H9 (cell line): ENCODE results near the gene TACC2. TPM values are rescaled to one million over a fixed set of nuclear protein-coding genes. Genes with fewer than 3 reads are reported as not detected.

ENCODE experiments used
- DNase-seq: peaks from one replicate; pipeline ENCODE4 v3.0.0-alpha.2; 2017
- H2AFZ ChIP-seq: one replicate; pipeline ENCODE4 v1.6.1; 2013; ENCODE audit warnings: mild to moderate bottlenecking, low read length, control low read depth, moderate library complexity
- H2AK5ac ChIP-seq: 2 replicates; pipeline ENCODE4 v1.6.1; 2013; ENCODE audit warnings: low read length, control low read depth, mixed read lengths; ENCODE audit not compliant: insufficient read length
- H2BK120ac ChIP-seq: one replicate; pipeline ENCODE4 v1.6.1; 2013; ENCODE audit warnings: low read depth, mild to moderate bottlenecking, low read length, control low read depth, inconsistent platforms; ENCODE audit not compliant: poor library complexity, severe bottlenecking
- H2BK12ac ChIP-seq: 2 replicates; pipeline ENCODE4 v1.6.1; 2013; ENCODE audit warnings: low read length, control low read depth, mixed read lengths, low read depth; ENCODE audit not compliant: insufficient read length
- H2BK15ac ChIP-seq: 2 replicates; pipeline ENCODE4 v1.6.1; 2013; ENCODE audit warnings: low read depth, low read length, control low read depth
- H2BK20ac ChIP-seq: one replicate; pipeline ENCODE4 v1.6.1; 2013; ENCODE audit warnings: low read depth, mild to moderate bottlenecking, low read length, control low read depth, inconsistent platforms; ENCODE audit not compliant: poor library complexity, severe bottlenecking
- H2BK5ac ChIP-seq: 2 replicates; pipeline ENCODE4 v1.6.1; 2013; ENCODE audit warnings: low read length, control low read depth, mixed read lengths; ENCODE audit not compliant: insufficient read length
- H3K14ac ChIP-seq: 2 replicates; pipeline ENCODE4 v1.6.1; 2013; ENCODE audit warnings: low read length, control low read depth; ENCODE audit not compliant: insufficient read depth
- H3K18ac ChIP-seq: 2 replicates; pipeline ENCODE4 v1.6.1; 2013; ENCODE audit warnings: low read depth, mild to moderate bottlenecking, mixed read lengths, low read length, control low read depth; ENCODE audit not compliant: insufficient read length
- H3K23ac ChIP-seq: 2 replicates; pipeline ENCODE4 v1.6.1; 2013; ENCODE audit warnings: low read length, control low read depth, mixed read lengths, low read depth; ENCODE audit not compliant: insufficient read length
- H3K23me2 ChIP-seq: 2 replicates; pipeline ENCODE4 v1.6.1; 2013; ENCODE audit warnings: low read depth, mild to moderate bottlenecking, mixed read lengths, low read length, control low read depth; ENCODE audit not compliant: insufficient read length, poor library complexity, severe bottlenecking
- H3K27ac ChIP-seq: 2 replicates; pipeline ENCODE4 v1.5.1; 2013; ENCODE audit warnings: low read length, control low read depth, mixed read lengths, low read depth; ENCODE audit not compliant: insufficient read length
- H3K27me3 ChIP-seq: 2 replicates; pipeline ENCODE4 v1.6.1; 2013; ENCODE audit warnings: low read length, control low read depth, inconsistent platforms; ENCODE audit not compliant: insufficient read depth
- H3K4ac ChIP-seq: 2 replicates; pipeline ENCODE4 v1.6.1; 2013; ENCODE audit warnings: low read depth, mild to moderate bottlenecking, control low read depth, inconsistent platforms, low read length, moderate library complexity
- H3K4me1 ChIP-seq: 2 replicates; pipeline ENCODE4 v1.6.1; 2013; ENCODE audit warnings: low read length, control low read depth, inconsistent platforms; ENCODE audit not compliant: insufficient read depth
- H3K4me2 ChIP-seq: 2 replicates; pipeline ENCODE4 v1.6.1; 2013; ENCODE audit warnings: low read length, control low read depth, mixed read lengths; ENCODE audit not compliant: insufficient read length, insufficient read depth
- H3K56ac ChIP-seq: 2 replicates; pipeline ENCODE4 v1.6.1; 2013; ENCODE audit warnings: low read depth, mild to moderate bottlenecking, mixed read lengths, low read length, control low read depth; ENCODE audit not compliant: insufficient read length
- H3K79me1 ChIP-seq: 2 replicates; pipeline ENCODE4 v1.6.1; 2013; ENCODE audit warnings: low read depth, mild to moderate bottlenecking, moderate library complexity, low read length, control low read depth, inconsistent platforms; ENCODE audit not compliant: insufficient read depth, poor library complexity, severe bottlenecking
- H3K79me2 ChIP-seq: 2 replicates; pipeline ENCODE4 v1.6.1; 2013; ENCODE audit warnings: low read length, control low read depth, inconsistent platforms; ENCODE audit not compliant: insufficient read depth
- H3K9ac ChIP-seq: 2 replicates; pipeline ENCODE4 v1.6.1; 2013; ENCODE audit warnings: low read length, control low read depth, mixed read lengths; ENCODE audit not compliant: insufficient read length; ENCODE audit errors: extremely low read depth
- H3K9me3 ChIP-seq: one replicate; pipeline ENCODE4 v1.6.1; 2013; ENCODE audit warnings: low read depth, low read length, inconsistent platforms; ENCODE audit not compliant: control insufficient read depth
- H3T11ph ChIP-seq: one replicate; pipeline ENCODE4 v1.6.1; 2013; ENCODE audit warnings: mild to moderate bottlenecking, low read length, control low read depth, inconsistent platforms
- H4K20me1 ChIP-seq: one replicate; pipeline ENCODE4 v1.6.1; 2013; ENCODE audit not compliant: control insufficient read depth, insufficient read length, insufficient read depth
- H4K5ac ChIP-seq: 2 replicates; pipeline ENCODE4 v1.6.1; 2013; ENCODE audit warnings: low read depth, mild to moderate bottlenecking, mixed read lengths, low read length, control low read depth; ENCODE audit not compliant: insufficient read length
- H4K8ac ChIP-seq: replicated peaks from 2 replicates; pipeline ENCODE4 v1.6.1; 2013; ENCODE audit warnings: low read length, control low read depth, mixed read lengths, low read depth; ENCODE audit not compliant: insufficient read length
- H4K91ac ChIP-seq: 2 replicates; pipeline ENCODE4 v1.6.1; 2013; ENCODE audit warnings: low read depth, mild to moderate bottlenecking, moderate library complexity, mixed read lengths, low read length, control low read depth; ENCODE audit not compliant: insufficient read length
- H3K27ac Mint-ChIP-seq, 3 experiments: 2 replicates in 2 of 3; 3 replicates in 1 of 3; pipeline ENCODE4 v1.8.0; 2020 to 2021; ENCODE audit warnings: mixed read lengths in 3 of 3, mild to moderate bottlenecking in 1 of 3, moderate library complexity in 1 of 3
- H3K27me3 Mint-ChIP-seq: 2 replicates; pipeline ENCODE4 v1.8.0; 2021; ENCODE audit warnings: low read depth, mild to moderate bottlenecking, moderate library complexity, mixed read lengths
- H3K36me3 Mint-ChIP-seq, 3 experiments: 2 replicates in 2 of 3; 3 replicates in 1 of 3; pipeline ENCODE4 v1.8.0; 2020 to 2021; ENCODE audit warnings: low read depth in 3 of 3, mixed read lengths in 3 of 3; ENCODE audit not compliant: insufficient read depth in 1 of 3
- H3K4me1 Mint-ChIP-seq, 2 experiments: 2 replicates each; pipeline ENCODE4 v1.8.0; 2020; ENCODE audit warnings: mixed read lengths in 2 of 2
- H3K4me3 Mint-ChIP-seq, 2 experiments: 2 replicates in 1 of 2; 3 replicates in 1 of 2; pipeline ENCODE4 v1.8.0; 2020 to 2021; ENCODE audit warnings: mild to moderate bottlenecking in 2 of 2, mixed read lengths in 2 of 2, moderate library complexity in 1 of 2
- H3K9me3 Mint-ChIP-seq, 2 experiments: 2 replicates in 1 of 2; 3 replicates in 1 of 2; pipeline ENCODE4 v1.8.0; 2020; ENCODE audit warnings: mild to moderate bottlenecking in 2 of 2, mixed read lengths in 2 of 2, moderate library complexity in 1 of 2
- CTCF ChIP-seq: fragments of 200-600 bp; sonication (generic); conservative IDR thresholded peaks from 3 replicates; pipeline ENCODE4 v1.8.0; 2021; ENCODE audit warnings: antibody characterized with exemption, mild to moderate bottlenecking
- WGBS: extraction: QIAGEN DNeasy Blood & Tissue Kit; methylation state at CpG from one replicate; pipeline ENCODE4 v1.1.7; 2013; ENCODE audit warnings: missing lambda C conversion rate, low lambda C conversion rate, mixed read lengths; ENCODE audit not compliant: insufficient read length; ENCODE audit errors: extremely low coverage; 5-methylcytosine and 5-hydroxymethylcytosine counted together
- total RNA-seq: library from RNA; stranded (reverse); gene quantifications from 2 replicates; pipeline ENCODE4 v1.2.1, GENCODE V29; 2021

The TACC2 gene
- total RNA-seq, 1 experiment from 2014 or later, result 58.1 TPM

GRCh38 chr10:122013311-122013780 is 24.4 kb downstream of the TACC2 start:
- Histone ChIP-seq H3K9ac (no peak overlapping the region), H2AFZ (no peak overlapping the region)
- DNase-seq, result no peak

More at GRCh38 chr10:122013311-122013780, 24.4 kb downstream of the TACC2 start:
- no peak overlapping the region for H2BK20ac ChIP-seq
- H4K8ac ChIP-seq, result no peak overlapping the region
- H3K4ac ChIP-seq, result no peak overlapping the region
- Mint-ChIP-seq H3K27me3 (no peaks in the 10 kb centered on the region; the same call in 1 of the 2 replicates), H3K4me3 (no peak overlapping the region), H3K36me3 (no peaks in the 10 kb centered on the region; a peak in 1 of 7 replicates), H3K27ac (no peak overlapping the region; a peak in 1 of 7 replicates), H3K4me1 (peaks cover 7 to 10% of the 10 kb centered on the region in 2 experiments), H3K9me3 (no peaks in the 10 kb centered on the region)
- H2BK12ac ChIP-seq, result no peak overlapping the region
- H4K20me1 ChIP-seq, result no peaks in the 10 kb centered on the region
- WGBS, result no CpG with 5 or more reads among the region's 8 CpGs
- no peak overlapping the region for H3K18ac ChIP-seq
- H3K27ac ChIP-seq, result no peak overlapping the region
- no peak overlapping the region for H2BK5ac ChIP-seq
- H4K91ac ChIP-seq, result no peak overlapping the region
- H3K4me1 ChIP-seq, result no peaks in the 10 kb centered on the region
- no peak overlapping the region for H3K14ac ChIP-seq
- H3T11ph ChIP-seq, result no peak overlapping the region
- no peak overlapping the region for H2BK120ac ChIP-seq
- H2AK5ac ChIP-seq, result no peak overlapping the region
- no peaks in the 10 kb centered on the region for H3K23me2 ChIP-seq
- no peaks in the 10 kb centered on the region for H3K9me3 ChIP-seq
- no peak overlapping the region for H3K23ac ChIP-seq
- no peaks in the 10 kb centered on the region for H3K79me2 ChIP-seq
- no peaks in the 10 kb centered on the region for H3K27me3 ChIP-seq
- no peak overlapping the region for H4K5ac ChIP-seq
- H3K79me1 ChIP-seq, result no peaks in the 10 kb centered on the region
- H3K4me2 ChIP-seq, result no peak overlapping the region
- H2BK15ac ChIP-seq, result no peak overlapping the region
- no peak for TF ChIP-seq CTCF
- H3K56ac ChIP-seq, result no peak overlapping the region
